WTC11 (cell line): ENCODE data around the gene MIS18BP1. TPM values are rescaled to one million over a fixed set of nuclear protein-coding genes. Genes with fewer than 3 reads are reported as not detected.

Experiments
- ATAC-seq: fragments of 200-7000 bp; cut with Tn5 transposase; 2 replicates; pipeline ENCODE4 v1.10.0; 2021; ENCODE audit warnings: mild to moderate bottlenecking, moderate library complexity
- CTCF ChIA-PET: fragments of 300-600 bp; sonication (Branson Sonifier 250); formaldehyde crosslinking; loops from one replicate; lab custom pipeline; 2021; ENCODE audit warnings: antibody characterized with exemption; lab: Charles Lee
- POLR2A ChIA-PET: fragments of 350-600 bp; sonication (Branson Sonifier 250); formaldehyde crosslinking; loops from one replicate; lab custom pipeline; 2021; ENCODE audit warnings: antibody characterized with exemption; lab: Charles Lee
- DNase-seq: peaks from one replicate; pipeline ENCODE4 v3.0.0; 2021; ENCODE audit warnings: low spot score
- H3K27ac Mint-ChIP-seq: 2 replicates; pipeline ENCODE4 v1.8.0; 2021; ENCODE audit warnings: mixed read lengths
- H3K27me3 Mint-ChIP-seq: 2 replicates; pipeline ENCODE4 v1.8.0; 2021; ENCODE audit warnings: low read depth, mild to moderate bottlenecking, moderate library complexity, mixed read lengths
- H3K36me3 Mint-ChIP-seq: 2 replicates; pipeline ENCODE4 v1.8.0; 2021; ENCODE audit warnings: mixed read lengths
- H3K4me1 Mint-ChIP-seq: 2 replicates; pipeline ENCODE4 v1.8.0; 2022; ENCODE audit warnings: mixed read lengths
- H3K4me3 Mint-ChIP-seq: 2 replicates; pipeline ENCODE4 v1.8.0; 2021; ENCODE audit warnings: mild to moderate bottlenecking, moderate library complexity, mixed read lengths
- H3K9me3 Mint-ChIP-seq: 2 replicates; pipeline ENCODE4 v1.8.0; 2021; ENCODE audit warnings: mixed read lengths
- AR ChIP-seq: fragments of 250-450 bp; sonication (Bioruptor Pico); IDR thresholded peaks from 2 replicates; pipeline ENCODE4 v1.9.0; 2021; ENCODE audit warnings: mild to moderate bottlenecking
- CBFB ChIP-seq: sonication (generic); formaldehyde crosslinking; IDR thresholded peaks from 2 replicates; pipeline ENCODE4 v1.8.1; 2022; ENCODE audit warnings: mild to moderate bottlenecking, low read depth, missing genetic modification reagents
- E2F1 ChIP-seq: sonication (generic); formaldehyde crosslinking; IDR thresholded peaks from 2 replicates; pipeline ENCODE4 v1.8.0; 2022; ENCODE audit warnings: mild to moderate bottlenecking, missing genetic modification reagents
- FOXJ3 ChIP-seq: sonication (generic); formaldehyde crosslinking; IDR thresholded peaks from 2 replicates; pipeline ENCODE4 v1.9.0; 2021; ENCODE audit warnings: missing genetic modification reagents, mild to moderate bottlenecking, borderline replicate concordance
- FOXK1 ChIP-seq: sonication (generic); formaldehyde crosslinking; IDR thresholded peaks from 2 replicates; pipeline ENCODE4 v1.8.0; 2022; ENCODE audit warnings: mild to moderate bottlenecking, moderate library complexity, missing genetic modification reagents
- GABPB1 ChIP-seq: sonication (generic); formaldehyde crosslinking; IDR thresholded peaks from 2 replicates; pipeline ENCODE4 v1.8.1; 2023; ENCODE audit warnings: mild to moderate bottlenecking, missing genetic modification reagents
- IRF1 ChIP-seq: sonication (generic); formaldehyde crosslinking; IDR thresholded peaks from 2 replicates; pipeline ENCODE4 v1.8.0; 2023; ENCODE audit warnings: missing genetic modification reagents
- JUN ChIP-seq: sonication (generic); formaldehyde crosslinking; IDR thresholded peaks from 2 replicates; pipeline ENCODE4 v1.8.0; 2023; ENCODE audit warnings: mild to moderate bottlenecking, missing genetic modification reagents
- NR2C2 ChIP-seq: sonication (generic); formaldehyde crosslinking; IDR thresholded peaks from 2 replicates; pipeline ENCODE4 v1.8.0; 2022; ENCODE audit warnings: mild to moderate bottlenecking, missing genetic modification reagents
- OVOL2 ChIP-seq: fragments of 250-450 bp; sonication (Bioruptor Pico); IDR thresholded peaks from 2 replicates; pipeline ENCODE4 v1.9.0; 2021; ENCODE audit warnings: mild to moderate bottlenecking, borderline replicate concordance
- TCF7 ChIP-seq: sonication (generic); formaldehyde crosslinking; IDR thresholded peaks from 2 replicates; pipeline ENCODE4 v1.8.0; 2022; ENCODE audit warnings: mild to moderate bottlenecking, low read depth, missing genetic modification reagents, moderate library complexity
- TP53 ChIP-seq: sonication (generic); formaldehyde crosslinking; IDR thresholded peaks from 2 replicates; pipeline ENCODE4 v1.8.1; 2023; ENCODE audit warnings: mild to moderate bottlenecking, missing genetic modification reagents
- ZBTB21 ChIP-seq: sonication (generic); formaldehyde crosslinking; IDR thresholded peaks from 2 replicates; pipeline ENCODE4 v1.8.1; 2023; ENCODE audit warnings: mild to moderate bottlenecking, missing genetic modification reagents, borderline replicate concordance
- ZNF232 ChIP-seq: sonication (generic); formaldehyde crosslinking; IDR thresholded peaks from 2 replicates; pipeline ENCODE4 v1.8.0; 2022; ENCODE audit warnings: mild to moderate bottlenecking, missing genetic modification reagents
- ZNF317 ChIP-seq: sonication (generic); formaldehyde crosslinking; IDR thresholded peaks from 2 replicates; pipeline ENCODE4 v1.8.1; 2023; ENCODE audit warnings: low read depth, mild to moderate bottlenecking, moderate library complexity, missing genetic modification reagents, borderline replicate concordance
- ZNF416 ChIP-seq: fragments of 250-450 bp; sonication (Bioruptor Pico); IDR thresholded peaks from 2 replicates; pipeline ENCODE4 v1.9.0; 2021; ENCODE audit warnings: mild to moderate bottlenecking, inconsistent platforms
- ZNF423 ChIP-seq: fragments of 250-450 bp; sonication (Bioruptor Pico); IDR thresholded peaks from 2 replicates; pipeline ENCODE4 v2.1.2; 2022; ENCODE audit warnings: mild to moderate bottlenecking, moderate library complexity
- ZSCAN18 ChIP-seq: fragments of 250-450 bp; sonication (Bioruptor Pico); IDR thresholded peaks from 2 replicates; pipeline ENCODE4 v2.1.2; 2022; ENCODE audit warnings: mild to moderate bottlenecking, moderate library complexity
- total RNA-seq: library from RNA; stranded (reverse); gene quantifications from 3 replicates; pipeline ENCODE4 v1.2.3, GENCODE V29; 2021
- TF ChIP-seq, protein P1 (sequence below): fragments of 250-450 bp; sonication (Bioruptor Pico); IDR thresholded peaks from 2 replicates; pipeline ENCODE4 v1.9.0; 2021; ENCODE audit warnings: moderate library complexity, mild to moderate bottlenecking, inconsistent platforms, borderline replicate concordance
- TF ChIP-seq, protein P2 (sequence below): sonication (generic); formaldehyde crosslinking; conservative IDR thresholded peaks from 2 replicates; pipeline ENCODE4 v1.8.1; 2022; ENCODE audit warnings: mild to moderate bottlenecking, missing genetic modification reagents
- TF ChIP-seq, protein P3 (sequence below): fragments of 250-450 bp; sonication (Bioruptor Pico); conservative IDR thresholded peaks from 2 replicates; pipeline ENCODE4 v1.9.0; 2021; ENCODE audit warnings: mild to moderate bottlenecking
- TF ChIP-seq, protein P4 (sequence below): sonication (generic); formaldehyde crosslinking; IDR thresholded peaks from 2 replicates; pipeline ENCODE4 v1.8.1; 2023; ENCODE audit warnings: mild to moderate bottlenecking, missing genetic modification reagents, moderate library complexity
- TF ChIP-seq, protein P5 (sequence below): sonication (generic); formaldehyde crosslinking; IDR thresholded peaks from 2 replicates; pipeline ENCODE4 v1.8.1; 2022; ENCODE audit warnings: low read depth, missing genetic modification reagents, borderline replicate concordance

Gene MIS18BP1
- total RNA-seq, 1 experiment from 2014 or later: 65.7 TPM

DNA sequence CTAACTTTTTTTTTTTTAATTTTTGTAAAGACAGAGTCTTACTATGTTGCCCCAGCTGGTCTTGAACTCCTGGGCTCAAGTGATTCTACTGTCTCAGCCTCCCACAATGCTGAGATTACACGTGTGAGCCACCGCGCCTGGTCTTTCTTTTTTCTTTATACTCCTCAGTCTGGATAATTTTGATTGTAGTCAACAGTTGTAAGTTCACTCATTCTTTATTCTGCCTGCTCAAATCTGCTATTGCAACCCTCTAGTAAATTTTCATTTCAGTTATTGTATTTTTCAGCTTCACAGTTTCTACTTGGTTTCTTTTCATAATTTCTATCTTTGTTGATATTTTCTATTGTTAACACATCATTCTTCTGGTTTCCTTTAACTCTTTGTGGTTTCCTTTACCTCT is 5.8 kb upstream of the MIS18BP1 start (continued):
- TF ChIP-seq, protein P1, sequence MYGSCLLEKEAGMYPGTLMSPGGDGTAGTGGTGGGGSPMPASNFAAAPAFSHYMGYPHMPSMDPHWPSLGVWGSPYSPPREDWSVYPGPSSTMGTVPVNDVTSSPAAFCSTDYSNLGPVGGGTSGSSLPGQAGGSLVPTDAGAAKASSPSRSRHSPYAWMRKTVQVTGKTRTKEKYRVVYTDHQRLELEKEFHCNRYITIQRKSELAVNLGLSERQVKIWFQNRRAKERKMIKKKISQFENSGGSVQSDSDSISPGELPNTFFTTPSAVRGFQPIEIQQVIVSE (CRISPR knock-in tag): no peak
- TF ChIP-seq ZNF416 (CRISPR knock-in tag) (no peak), JUN (no peak), CBFB (no peak), NR2C2 (CRISPR knock-in tag) (no peak), GABPB1 (CRISPR knock-in tag) (no peak), FOXK1 (CRISPR knock-in tag) (no peak), ZNF423 (CRISPR knock-in tag) (no peak), E2F1 (CRISPR knock-in tag) (no peak)

GRCh38 chr14:45258073-45258472 is 5.1 kb upstream of the MIS18BP1 start:
- no peak for ATAC-seq
- Mint-ChIP-seq H3K36me3 (peaks cover 20% of the 10 kb centered on the region), H3K27me3 (peaks cover 15% of the 10 kb centered on the region), H3K4me1 (peaks cover 12% of the 10 kb centered on the region), H3K9me3 (peaks cover 38% of the 10 kb centered on the region), H3K4me3 (no peak overlapping the region), H3K27ac (no peak overlapping the region)
- no peak for DNase-seq
- ChIA-PET CTCF (no interaction called here), POLR2A (no interaction called here)
- no peak for TF ChIP-seq ZBTB21 (CRISPR knock-in tag)
- no peak for TF ChIP-seq TCF7 (CRISPR knock-in tag)
- peak; percentile 86 for TF ChIP-seq ZNF317 (CRISPR knock-in tag)

GRCh38 chr14:45254771-45255170 is 1.8 kb upstream of the MIS18BP1 start:
- H3K4me1 Mint-ChIP-seq: peaks cover 24% of the 10 kb centered on the region
- H3K36me3 Mint-ChIP-seq: peaks cover 23% of the 10 kb centered on the region
- ChIA-PET CTCF (no interaction called here), POLR2A (no interaction called here)
- no peak overlapping the region for H3K27ac Mint-ChIP-seq
- ATAC-seq: no peak
- no peak for DNase-seq
- H3K9me3 Mint-ChIP-seq: peaks cover 27% of the 10 kb centered on the region
- H3K27me3 Mint-ChIP-seq: peaks cover 11% of the 10 kb centered on the region; the same call in 1 of the 2 replicates
- no peak overlapping the region for H3K4me3 Mint-ChIP-seq
- TF ChIP-seq IRF1 (CRISPR knock-in tag) (no peak), ZNF232 (no peak), FOXK1 (CRISPR knock-in tag) (no peak), FOXJ3 (CRISPR knock-in tag) (no peak), TP53 (CRISPR knock-in tag) (no peak), ZNF317 (CRISPR knock-in tag) (no peak), AR (CRISPR knock-in tag) (no peak), OVOL2 (CRISPR knock-in tag) (no peak), ZSCAN18 (CRISPR knock-in tag) (no peak), JUN (no peak)
- TF ChIP-seq, protein P2, sequence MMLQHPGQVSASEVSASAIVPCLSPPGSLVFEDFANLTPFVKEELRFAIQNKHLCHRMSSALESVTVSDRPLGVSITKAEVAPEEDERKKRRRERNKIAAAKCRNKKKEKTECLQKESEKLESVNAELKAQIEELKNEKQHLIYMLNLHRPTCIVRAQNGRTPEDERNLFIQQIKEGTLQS (CRISPR knock-in tag): no peak
- TF ChIP-seq, protein P3, sequence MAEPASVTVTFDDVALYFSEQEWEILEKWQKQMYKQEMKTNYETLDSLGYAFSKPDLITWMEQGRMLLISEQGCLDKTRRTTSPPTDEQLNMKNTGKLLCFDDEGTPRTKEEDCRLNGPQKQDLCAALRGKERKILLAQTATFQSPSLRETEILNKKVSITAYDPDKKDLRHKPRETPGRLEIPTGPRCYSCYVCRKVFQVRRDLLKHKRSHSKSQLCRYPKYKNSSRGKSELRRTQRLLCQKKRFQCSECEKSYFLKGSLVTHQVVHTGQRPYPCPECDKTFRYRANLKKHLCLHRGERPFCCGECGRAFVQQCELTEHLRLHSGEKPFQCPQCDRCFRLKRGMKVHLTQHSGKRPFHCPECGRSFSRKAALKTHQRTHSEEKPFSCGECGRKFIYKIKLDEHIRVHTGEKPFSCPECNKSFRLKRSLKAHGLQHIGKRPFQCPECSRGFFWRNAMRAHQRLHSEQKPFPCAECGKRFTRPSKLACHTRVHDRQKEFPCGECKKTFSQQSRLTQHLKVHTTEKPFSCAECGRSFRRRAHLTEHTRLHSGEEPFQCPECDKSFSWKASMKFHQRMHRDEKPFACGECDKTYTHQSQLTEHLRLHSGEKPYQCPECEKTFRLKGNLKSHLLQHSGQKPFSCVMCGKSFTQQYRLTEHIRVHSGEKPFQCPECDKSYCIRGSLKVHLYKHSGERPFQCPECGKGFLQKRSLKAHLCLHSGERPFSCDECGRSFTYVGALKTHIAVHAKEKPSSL: no peak
- TF ChIP-seq, protein P4, sequence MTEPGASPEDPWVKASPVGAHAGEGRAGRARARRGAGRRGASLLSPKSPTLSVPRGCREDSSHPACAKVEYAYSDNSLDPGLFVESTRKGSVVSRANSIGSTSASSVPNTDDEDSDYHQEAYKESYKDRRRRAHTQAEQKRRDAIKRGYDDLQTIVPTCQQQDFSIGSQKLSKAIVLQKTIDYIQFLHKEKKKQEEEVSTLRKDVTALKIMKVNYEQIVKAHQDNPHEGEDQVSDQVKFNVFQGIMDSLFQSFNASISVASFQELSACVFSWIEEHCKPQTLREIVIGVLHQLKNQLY: no peak
- TF ChIP-seq, protein P5, sequence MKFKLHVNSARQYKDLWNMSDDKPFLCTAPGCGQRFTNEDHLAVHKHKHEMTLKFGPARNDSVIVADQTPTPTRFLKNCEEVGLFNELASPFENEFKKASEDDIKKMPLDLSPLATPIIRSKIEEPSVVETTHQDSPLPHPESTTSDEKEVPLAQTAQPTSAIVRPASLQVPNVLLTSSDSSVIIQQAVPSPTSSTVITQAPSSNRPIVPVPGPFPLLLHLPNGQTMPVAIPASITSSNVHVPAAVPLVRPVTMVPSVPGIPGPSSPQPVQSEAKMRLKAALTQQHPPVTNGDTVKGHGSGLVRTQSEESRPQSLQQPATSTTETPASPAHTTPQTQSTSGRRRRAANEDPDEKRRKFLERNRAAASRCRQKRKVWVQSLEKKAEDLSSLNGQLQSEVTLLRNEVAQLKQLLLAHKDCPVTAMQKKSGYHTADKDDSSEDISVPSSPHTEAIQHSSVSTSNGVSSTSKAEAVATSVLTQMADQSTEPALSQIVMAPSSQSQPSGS: no peak
